GM12874 (cell line): ENCODE measurements around the gene PALLD.

Experiments used
- CTCF ChIP-seq: IDR thresholded peaks from 2 replicates; pipeline ENCODE4 v1.5.1; 2011; ENCODE audit warnings: low read depth, mild to moderate bottlenecking, control low read depth, low read length, moderate library complexity; ENCODE audit not compliant: insufficient read depth

PALLD gene

DNA sequence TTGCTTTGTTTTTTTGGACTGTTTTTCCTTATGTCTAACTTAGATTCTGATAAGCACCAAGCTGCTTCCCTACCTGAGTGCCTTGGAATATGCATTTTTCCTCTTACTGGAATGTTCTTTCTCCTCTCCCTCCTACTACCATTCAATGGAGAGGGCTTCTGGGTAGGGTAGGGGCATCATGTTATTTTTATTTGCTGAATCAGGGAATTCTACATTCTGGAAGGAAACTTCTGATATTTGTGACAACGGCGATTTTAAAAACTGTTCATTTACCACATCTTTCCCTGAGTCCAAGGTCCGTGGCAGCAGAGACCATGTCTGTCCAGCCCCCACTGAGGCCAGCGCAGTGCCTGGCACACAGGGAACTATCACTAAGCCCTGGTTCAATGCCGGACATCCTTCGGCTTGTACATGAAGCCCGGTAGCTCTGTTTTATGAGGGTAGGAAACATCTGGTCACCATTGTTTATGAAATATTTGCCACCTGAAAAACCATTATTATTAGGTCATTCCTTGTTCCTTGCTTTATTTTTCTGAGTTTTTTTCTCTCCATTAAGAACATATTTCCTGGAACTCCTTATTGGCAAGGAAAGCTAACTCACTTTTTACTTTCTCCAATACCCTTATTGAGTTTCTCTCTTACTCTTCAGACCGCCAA is 57.0 kb downstream of the PALLD start:
- no peak for TF ChIP-seq CTCF

GRCh38 chr4:168555437-168555836 is 58.6 kb downstream of the PALLD start:
- TF ChIP-seq CTCF = no peak

DNA sequence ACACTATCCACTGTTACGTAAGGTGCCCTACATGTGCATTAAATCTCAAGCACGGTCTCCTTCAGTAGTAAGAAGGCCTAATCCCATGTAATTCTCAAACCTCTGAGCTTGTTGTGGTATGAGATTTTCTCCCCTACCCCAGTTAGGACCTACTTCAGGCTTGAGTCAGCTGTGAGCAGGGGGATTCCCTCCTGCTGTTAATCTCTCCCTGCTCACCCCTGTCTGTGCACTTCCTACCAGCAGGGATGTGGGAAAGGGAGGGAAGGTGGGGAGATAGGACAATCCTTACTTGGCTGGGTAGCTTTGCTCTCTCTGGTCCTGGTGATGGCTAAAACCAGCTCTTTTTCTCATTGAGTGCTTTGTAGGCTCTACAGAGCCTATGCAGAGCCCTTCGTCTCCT is 60.8 kb downstream of the PALLD start:
- TF ChIP-seq CTCF = no peak

GRCh38 chr4:168558599-168558998 is 61.7 kb downstream of the PALLD start:
- no peak for TF ChIP-seq CTCF

GRCh38 chr4:168560184-168561180 is 63.6 kb downstream of the PALLD start:
- no peak for TF ChIP-seq CTCF

- no peak for TF ChIP-seq CTCF
Measured at GRCh38 chr4:168562041-168562571, 65.3 kb downstream of the PALLD start.

DNA sequence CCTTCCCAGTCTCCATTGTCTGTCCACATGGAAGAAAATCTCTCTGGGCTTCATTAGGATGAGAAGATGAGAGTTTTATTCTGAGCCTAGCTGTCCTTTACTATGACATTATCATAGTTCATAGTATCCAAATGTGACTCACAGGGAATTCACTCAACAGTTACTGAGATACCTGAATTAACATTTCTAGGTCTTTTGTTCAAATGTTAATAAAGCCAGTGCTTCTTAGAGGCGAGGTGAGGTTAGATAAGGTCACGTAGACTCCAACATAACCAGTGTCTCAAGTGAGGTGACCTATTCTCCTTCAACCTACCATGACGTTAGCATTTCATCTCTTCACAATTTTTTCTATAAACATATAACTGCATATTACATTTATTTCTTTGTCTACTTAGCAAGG is 67.2 kb downstream of the PALLD start:
- no peak for TF ChIP-seq CTCF
